HEK293T (cell line): ENCODE data around the gene C10orf120.

Experiments used
- ARNT ChIP-seq: fragments of 450-650 bp; IDR thresholded peaks from 2 replicates; pipeline ENCODE4 v1.6.1; 2017; ENCODE audit warnings: mild to moderate bottlenecking
- BHLHE40 ChIP-seq: fragments of 450-650 bp; IDR thresholded peaks from 2 replicates; pipeline ENCODE4 v1.6.1; 2016; ENCODE audit warnings: mild to moderate bottlenecking, moderate library complexity, borderline replicate concordance
- ELF4 ChIP-seq: fragments of 450-650 bp; IDR thresholded peaks from 2 replicates; pipeline ENCODE4 v1.6.1; 2017; ENCODE audit warnings: antibody characterized with exemption
- FOXA1 ChIP-seq: fragments of 450-650 bp; IDR thresholded peaks from 2 replicates; pipeline ENCODE4 v1.6.1; 2016; ENCODE audit warnings: mild to moderate bottlenecking
- FOXK2 ChIP-seq: fragments of 450-650 bp; IDR thresholded peaks from 2 replicates; pipeline ENCODE4 v1.6.1; 2016; ENCODE audit warnings: mild to moderate bottlenecking
- FOXM1 ChIP-seq: fragments of 450-650 bp; IDR thresholded peaks from 2 replicates; pipeline ENCODE4 v1.6.1; 2017; ENCODE audit warnings: mild to moderate bottlenecking, borderline replicate concordance
- HDGF ChIP-seq: fragments of 450-650 bp; IDR thresholded peaks from 2 replicates; pipeline ENCODE4 v1.6.1; 2017; ENCODE audit warnings: antibody characterized with exemption, borderline replicate concordance
- NFRKB ChIP-seq: fragments of 450-650 bp; IDR thresholded peaks from 2 replicates; pipeline ENCODE4 v1.6.1; 2016; ENCODE audit warnings: mild to moderate bottlenecking, moderate library complexity
- PKNOX1 ChIP-seq: fragments of 450-650 bp; IDR thresholded peaks from 2 replicates; pipeline ENCODE4 v1.6.1; 2016
- SP1 ChIP-seq: fragments of 450-650 bp; IDR thresholded peaks from 2 replicates; pipeline ENCODE4 v1.6.1; 2017
- SUZ12 ChIP-seq: fragments of 450-650 bp; IDR thresholded peaks from 2 replicates; pipeline ENCODE4 v1.6.1; 2016; ENCODE audit warnings: mild to moderate bottlenecking
- ZNF384 ChIP-seq: fragments of 450-650 bp; IDR thresholded peaks from 2 replicates; pipeline ENCODE4 v1.6.1; 2016

GRCh38 chr10:122729126-122729525 lies 29.5 kb upstream of the C10orf120 start:
- TF ChIP-seq NFRKB (no peak), SP1 (no peak), FOXM1 (no peak), FOXK2 (no peak), FOXA1 (no peak), HDGF (no peak), ZNF384 (no peak), PKNOX1 (no peak), BHLHE40 (no peak), ARNT (no peak), SUZ12 (no peak), ELF4 (no peak)
